Glomerular visceral epithelial cell (primary cell): Measurements from ENCODE around the gene SELPLG.
"Not testable (repeated sequence)": the region's sequence is repeated elsewhere in the genome, so short reads cannot be mapped to it uniquely, and the experiment has no call there.

Experiments used
- DNase-seq: peaks from one replicate; pipeline ENCODE4 v3.0.0-alpha.2; 2016; ENCODE audit errors: extremely low spot score

Gene SELPLG

GRCh38 chr12:108604208-108604941 lies 29.3 kb downstream of the SELPLG start:
- DNase-seq: no peak

- no peak for DNase-seq
Observed at GRCh38 chr12:108603743-108604142, 30.0 kb downstream of the SELPLG start.

GRCh38 chr12:108602976-108603704 lies 30.6 kb downstream of the SELPLG start:
- DNase-seq: no peak

GRCh38 chr12:108602209-108602705 lies 31.4 kb downstream of the SELPLG start:
- no peak for DNase-seq

- DNase-seq: no peak
Observed at GRCh38 chr12:108600702-108601007, 33.0 kb downstream of the SELPLG start.

GRCh38 chr12:108599948-108600701 lies 33.6 kb downstream of the SELPLG start:
- DNase-seq: no peak

GRCh38 chr12:108599541-108599940 lies 34.2 kb downstream of the SELPLG start:
- no peak for DNase-seq

GRCh38 chr12:108598553-108599250 lies 35.0 kb downstream of the SELPLG start:
- no peak for DNase-seq

GRCh38 chr12:108597559-108598471 lies 35.9 kb downstream of the SELPLG start, which contains the start of gene TMEM119:
Gene TMEM119, minus strand, starts transcription at chr12:108598084. Its CDS starts 5,701 bp downstream, at chr12:108592383.
- no peak for DNase-seq

GRCh38 chr12:108596854-108597558 lies 36.7 kb downstream of the SELPLG start:
- DNase-seq: no peak

GRCh38 chr12:108595711-108596647 lies 37.7 kb downstream of the SELPLG start:
- DNase-seq: no peak

- no peak for DNase-seq
Observed at GRCh38 chr12:108594960-108595710, 38.6 kb downstream of the SELPLG start.

- no peak for DNase-seq
Observed at GRCh38 chr12:108594323-108594903, 39.3 kb downstream of the SELPLG start.

- DNase-seq: no peak
Observed at GRCh38 chr12:108592033-108592909, 41.4 kb downstream of the SELPLG start.

- no peak for DNase-seq
Observed at GRCh38 chr12:108591267-108591980, 42.3 kb downstream of the SELPLG start.

GRCh38 chr12:108590463-108590862 lies 43.2 kb downstream of the SELPLG start:
- not testable (repeated sequence) for DNase-seq
